ENCODE results near the gene SLC43A1.

Gene SLC43A1

GRCh38 chr11:57479911-57480310 lies 35.6 kb downstream of the SLC43A1 start:
- no peak for DNase-seq (ENCODE audit: low read depth in 2 of 2)

GRCh38 chr11:57479021-57479663 lies 36.4 kb downstream of the SLC43A1 start:
- DNase-seq (ENCODE audit: low read depth in 2 of 2), result no peak

- no peak for DNase-seq (ENCODE audit: low read depth in 2 of 2)
These were observed 37.9 kb downstream of the SLC43A1 start for GRCh38 chr11:57477507-57478189.

GRCh38 chr11:57476757-57477506 lies 38.6 kb downstream of the SLC43A1 start:
- DNase-seq (ENCODE audit: low read depth in 2 of 2), result no peak

- no peak for DNase-seq (ENCODE audit: low read depth in 2 of 2)
These were observed 39.3 kb downstream of the SLC43A1 start for GRCh38 chr11:57476047-57476756.

GRCh38 chr11:57475671-57476046 lies 39.8 kb downstream of the SLC43A1 start:
- no peak for DNase-seq (ENCODE audit: low read depth in 2 of 2)

GRCh38 chr11:57475191-57475590 lies 40.3 kb downstream of the SLC43A1 start:
- DNase-seq (ENCODE audit: low read depth in 2 of 2), result no peak

GRCh38 chr11:57474803-57475115 lies 40.7 kb downstream of the SLC43A1 start:
- DNase-seq (ENCODE audit: low read depth in 2 of 2), result no peak

- no peak for DNase-seq (ENCODE audit: low read depth in 2 of 2)
These were observed 41.3 kb downstream of the SLC43A1 start for GRCh38 chr11:57474017-57474802.

GRCh38 chr11:57473285-57473841 lies 42.1 kb downstream of the SLC43A1 start:
- DNase-seq (ENCODE audit: low read depth in 2 of 2), result no peak

GRCh38 chr11:57471496-57471895 lies 44.0 kb downstream of the SLC43A1 start:
- no peak for DNase-seq (ENCODE audit: low read depth in 2 of 2)

GRCh38 chr11:57469268-57469667 lies 46.2 kb downstream of the SLC43A1 start:
- DNase-seq (ENCODE audit: low read depth in 2 of 2), result no peak

GRCh38 chr11:57468276-57468675 lies 47.2 kb downstream of the SLC43A1 start:
- DNase-seq (ENCODE audit: low read depth in 2 of 2), result no peak

- no peak for DNase-seq (ENCODE audit: low read depth in 2 of 2)
These were observed 47.9 kb downstream of the SLC43A1 start for GRCh38 chr11:57467508-57468157.

GRCh38 chr11:57466680-57467079 lies 48.8 kb downstream of the SLC43A1 start:
- DNase-seq (ENCODE audit: low read depth in 2 of 2), result no peak

GRCh38 chr11:57464539-57465181 lies 50.8 kb downstream of the SLC43A1 start:
- DNase-seq (ENCODE audit: low read depth in 2 of 2), result no peak

- no peak for DNase-seq (ENCODE audit: low read depth in 2 of 2)
These were observed 51.6 kb downstream of the SLC43A1 start for GRCh38 chr11:57463671-57464538.

- no peak for DNase-seq (ENCODE audit: low read depth in 2 of 2)
These were observed 52.9 kb downstream of the SLC43A1 start for GRCh38 chr11:57462597-57462996.

GRCh38 chr11:57461841-57462489 lies 53.5 kb downstream of the SLC43A1 start:
- no peak for DNase-seq (ENCODE audit: low read depth in 2 of 2)

Measured in activated CD4-positive, alpha-beta T cell treated with anti-CD3 and anti-CD28 coated beads for 24 hours (primary cell).